Measurements from ENCODE around the gene TLE2.

- TF ChIP-seq TCF12 (IDR thresholded peaks at IDR 0.05; ENCODE audit: low read depth): no peak
- TF ChIP-seq FOXM1 (IDR thresholded peaks at IDR 0.05; ENCODE audit: borderline replicate concordance, low read depth): no peak
- TF ChIP-seq YY1 (IDR thresholded peaks at IDR 0.05; ENCODE audit: low read depth): no peak
- TF ChIP-seq, protein P1, sequence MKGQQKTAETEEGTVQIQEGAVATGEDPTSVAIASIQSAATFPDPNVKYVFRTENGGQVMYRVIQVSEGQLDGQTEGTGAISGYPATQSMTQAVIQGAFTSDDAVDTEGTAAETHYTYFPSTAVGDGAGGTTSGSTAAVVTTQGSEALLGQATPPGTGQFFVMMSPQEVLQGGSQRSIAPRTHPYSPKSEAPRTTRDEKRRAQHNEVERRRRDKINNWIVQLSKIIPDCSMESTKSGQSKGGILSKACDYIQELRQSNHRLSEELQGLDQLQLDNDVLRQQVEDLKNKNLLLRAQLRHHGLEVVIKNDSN (IDR thresholded peaks at IDR 0.05): no peak
- TF ChIP-seq TAF1 (IDR thresholded peaks at IDR 0.05; ENCODE audit: low read depth): no peak
- TF ChIP-seq RAD21 (IDR thresholded peaks at IDR 0.05; ENCODE audit: low read depth): no peak
- no peak for TF ChIP-seq CREB1 (IDR thresholded peaks at IDR 0.05; ENCODE audit: low read depth)
- no peak for TF ChIP-seq TEAD4 (IDR thresholded peaks at IDR 0.05)
- TF ChIP-seq EP300 (IDR thresholded peaks at IDR 0.05; ENCODE audit: borderline replicate concordance): no peak
- TF ChIP-seq EGR1 (IDR thresholded peaks at IDR 0.05): no peak
- TF ChIP-seq, protein P2, sequence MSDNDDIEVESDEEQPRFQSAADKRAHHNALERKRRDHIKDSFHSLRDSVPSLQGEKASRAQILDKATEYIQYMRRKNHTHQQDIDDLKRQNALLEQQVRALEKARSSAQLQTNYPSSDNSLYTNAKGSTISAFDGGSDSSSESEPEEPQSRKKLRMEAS (IDR thresholded peaks at IDR 0.05): no peak
- no peak for TF ChIP-seq CEBPB (IDR thresholded peaks at IDR 0.05)
Observed at GRCh38 chr19:3007975-3008374, 21.1 kb downstream of the TLE2 start.

Measured in Ishikawa (cell line).